ENCODE measurements around the gene DIO1. TPM values are rescaled to one million over a fixed set of nuclear protein-coding genes. Genes with fewer than 3 reads are reported as not detected.

DIO1 gene
- polyA plus RNA-seq, 3 donors = 5.4 to 7.1 (median 7.1) TPM

- no peak for DNase-seq
Measured at GRCh38 chr1:53938136-53938830, 44.3 kb downstream of the DIO1 start.

GRCh38 chr1:53942127-53942957 lies 48.4 kb downstream of the DIO1 start:
- no peak for DNase-seq

GRCh38 chr1:53943090-53943489 lies 49.1 kb downstream of the DIO1 start:
- no peak for DNase-seq

- no peak for DNase-seq
Measured at GRCh38 chr1:53943490-53944043, 49.6 kb downstream of the DIO1 start.

GRCh38 chr1:53944469-53945182 lies 50.6 kb downstream of the DIO1 start:
- no peak for DNase-seq

GRCh38 chr1:53945183-53945432 lies 51.1 kb downstream of the DIO1 start:
- peak; percentile 35 for DNase-seq

- peak; percentile 96 for DNase-seq
Measured at GRCh38 chr1:53945433-53946251, 51.7 kb downstream of the DIO1 start, which contains the start of gene IFT25. TSS of gene IFT25 (minus strand) at chr1:53945699. CDS start at chr1:53940082, 5,617 bp downstream.

GRCh38 chr1:53946252-53947171 lies 52.5 kb downstream of the DIO1 start, which contains the start of gene LRRC42:
TSS of gene LRRC42 (plus strand) at chr1:53946350. CDS start at chr1:53952000, 5,650 bp downstream.
- no peak for DNase-seq

- DNase-seq = no peak
Measured at GRCh38 chr1:53947172-53947907, 53.4 kb downstream of the DIO1 start.

- no peak for DNase-seq
Measured at GRCh38 chr1:53948291-53948690, 54.3 kb downstream of the DIO1 start.

- DNase-seq = peak; percentile 67
Measured at GRCh38 chr1:53949023-53949990, 55.3 kb downstream of the DIO1 start.

GRCh38 chr1:53951697-53952096 lies 57.7 kb downstream of the DIO1 start:
- DNase-seq = no peak

- DNase-seq = no peak
Measured at GRCh38 chr1:53954128-53954527, 60.1 kb downstream of the DIO1 start.

- no peak for DNase-seq
Measured at GRCh38 chr1:53956308-53957168, 62.6 kb downstream of the DIO1 start.

GRCh38 chr1:53957194-53957818 lies 63.3 kb downstream of the DIO1 start:
- DNase-seq = no peak

GRCh38 chr1:53959664-53960250 lies 65.8 kb downstream of the DIO1 start:
- DNase-seq = no peak

Measured in renal pelvis (tissue), 4 donors.